Left ventricle myocardium inferior (tissue), 1 donor: ENCODE results near the gene TMEM35A. TPM values are rescaled to one million over a fixed set of nuclear protein-coding genes. Genes with fewer than 3 reads are reported as not detected.
A peak's percentile ranks its signal among the peaks of the same experiment; 100 is the strongest.
"Not testable (repeated sequence)": the region's sequence is repeated elsewhere in the genome, so short reads cannot be mapped to it uniquely, and the experiment has no call there.

ENCODE experiments used
- DNase-seq: peaks from one replicate; pipeline ENCODE4 v3.0.0-alpha.2; 2020
- H3K27ac ChIP-seq: fragments of 200-600 bp; replicated peaks from 2 replicates; pipeline ENCODE4 v1.8.0; 2021
- H3K27me3 ChIP-seq: fragments of 200-600 bp; 2 replicates; pipeline ENCODE4 v1.8.0; 2021; ENCODE audit warnings: low read depth
- H3K36me3 ChIP-seq: fragments of 200-600 bp; 2 replicates; pipeline ENCODE4 v1.8.0; 2021
- H3K4me1 ChIP-seq: fragments of 200-600 bp; 2 replicates; pipeline ENCODE4 v1.8.0; 2021
- H3K4me3 ChIP-seq: fragments of 200-600 bp; 2 replicates; pipeline ENCODE4 v1.8.0; 2021; ENCODE audit warnings: mild to moderate bottlenecking, moderate library complexity
- H3K9me3 ChIP-seq: fragments of 200-600 bp; replicated peaks from 2 replicates; pipeline ENCODE4 v1.8.0; 2021
- CTCF ChIP-seq: fragments of 200-600 bp; IDR thresholded peaks from 2 replicates; pipeline ENCODE4 v1.8.0; 2021; ENCODE audit warnings: antibody characterized with exemption, mild to moderate bottlenecking, borderline replicate concordance
- intact Hi-C: fragments of 100-400 bp; cut with micrococcal nuclease; formaldehyde crosslinking; loops from one replicate; pipeline ENCODE4 v1.11.0; 2022
- total RNA-seq: library from RNA; stranded (reverse); fragmentation: NEBNext Ultra II Directional; extraction: Animal tissue kit (Norgen Biotek cat#: 25700); gene quantifications from one replicate; pipeline ENCODE4 v1.2.1, GENCODE V29; 2021
- donor health status: DM: no; HTN: yes; CAD: no; lungs with severe emphysema.

TMEM35A gene
- total RNA-seq, 1 donor from 2014 or later = not detected

- peak; percentile 79 for DNase-seq
- Histone ChIP-seq H3K4me1 (peaks cover 7% of the 10 kb centered on the region), H3K27ac (peak within 1 kb of the TSS; percentile 92), H3K4me3 (peak within 1 kb of the TSS; percentile 76), H3K9me3 (no peaks in the 10 kb centered on the region), H3K27me3 (no peaks in the 10 kb centered on the region), H3K36me3 (no peaks in the 10 kb centered on the region)
- intact Hi-C loops = no loop called here
- no peak for TF ChIP-seq CTCF
Observed at GRCh38 chrX:101051549-101052302, 27.0 kb upstream of the TMEM35A start, which contains the start of gene TRMT2B. Gene TRMT2B (minus strand): TSS chrX:101052111. CDS start chrX:101042289, 9,822 bp downstream.

- H3K27me3 ChIP-seq, H3K27ac ChIP-seq, H3K9me3 ChIP-seq, intact Hi-C loops, DNase-seq, H3K36me3 ChIP-seq, H3K4me3 ChIP-seq, H3K4me1 ChIP-seq: not testable (repeated sequence)
Observed at GRCh38 chrX:101056551-101056950, 22.1 kb upstream of the TMEM35A start.

GRCh38 chrX:101057093-101057714, 21.5 kb upstream of the TMEM35A start:
- TF ChIP-seq CTCF = no peak

GRCh38 chrX:101062176-101062575, 16.5 kb upstream of the TMEM35A start:
- H3K4me1 ChIP-seq = no peaks in the 10 kb centered on the region
- DNase-seq = no peak
- TF ChIP-seq CTCF = no peak
- intact Hi-C loops = no loop called here
- H3K9me3 ChIP-seq = no peaks in the 10 kb centered on the region
- H3K36me3 ChIP-seq = no peaks in the 10 kb centered on the region
- no peaks in the 10 kb centered on the region for H3K27me3 ChIP-seq
- H3K27ac ChIP-seq = no peak overlapping the region
- H3K4me3 ChIP-seq = no peak overlapping the region

More at GRCh38 chrX:101057093-101057714, 21.5 kb upstream of the TMEM35A start:
- no peak overlapping the region for H3K27ac ChIP-seq
- no peaks in the 10 kb centered on the region for H3K9me3 ChIP-seq
- intact Hi-C loops = no loop called here
- no peaks in the 10 kb centered on the region for H3K27me3 ChIP-seq
- no peaks in the 10 kb centered on the region for H3K36me3 ChIP-seq
- H3K4me3 ChIP-seq = no peak overlapping the region
- no peaks in the 10 kb centered on the region for H3K4me1 ChIP-seq
- no peak for DNase-seq

- no peaks in the 10 kb centered on the region for H3K4me1 ChIP-seq
- intact Hi-C loops = no loop called here
- H3K9me3 ChIP-seq = no peaks in the 10 kb centered on the region
- DNase-seq = no peak
- no peak for TF ChIP-seq CTCF
- H3K4me3 ChIP-seq = no peak overlapping the region
- H3K27ac ChIP-seq = no peak overlapping the region
- H3K36me3 ChIP-seq = no peaks in the 10 kb centered on the region
- H3K27me3 ChIP-seq = no peaks in the 10 kb centered on the region
Observed at GRCh38 chrX:101071582-101071981, 7.1 kb upstream of the TMEM35A start.

GRCh38 chrX:101079736-101080270, 1.1 kb downstream of the TMEM35A start:
- H3K27ac ChIP-seq = no peak overlapping the region
- no peak for TF ChIP-seq CTCF
- no peaks in the 10 kb centered on the region for H3K36me3 ChIP-seq
- H3K4me1 ChIP-seq = no peaks in the 10 kb centered on the region
- no peaks in the 10 kb centered on the region for H3K27me3 ChIP-seq
- DNase-seq = no peak
- intact Hi-C loops = no loop called here
- peak overlapping the region; percentile 52 for H3K4me3 ChIP-seq
- H3K9me3 ChIP-seq = no peaks in the 10 kb centered on the region
